Endothelial cell of umbilical vein (primary cell): ENCODE results near the gene ZC3H14. TPM values are rescaled to one million over a fixed set of nuclear protein-coding genes. Genes with fewer than 3 reads are reported as not detected.

Source experiments
- BruUV-seq: library from RNA; stranded (reverse); fragments of 400-500 nt; replicated peaks from 2 replicates; lab custom pipeline; 2021; lab: Mats Ljungman, UMichigan
- CTCF ChIA-PET: fragments of 300-600, 350-600 bp; sonication (Branson Sonifier 250); formaldehyde crosslinking; loops from one replicate; lab custom pipeline; 2021; ENCODE audit warnings: antibody characterized with exemption, inconsistent platforms; lab: Charles Lee
- POLR2A ChIA-PET: fragments of 300-600, 350-600 bp; sonication (Branson Sonifier 250); formaldehyde crosslinking; loops from one replicate; lab custom pipeline; 2021; ENCODE audit warnings: antibody characterized with exemption, inconsistent platforms; lab: Charles Lee
- DNase-seq: peaks from one replicate; pipeline ENCODE4 v3.0.0-alpha.2; 2011; ENCODE audit warnings: low read depth, low spot score
- FAIRE-seq: peaks from 2 replicates; lab custom pipeline; 2011; peaks lifted over from hg19 to GRCh38; lab: Jason Lieb, UNC
- H2AFZ ChIP-seq: 2 replicates; pipeline ENCODE4 v1.6.0; 2012; ENCODE audit warnings: low read depth, low read length, control low read depth, inconsistent platforms
- H3K27ac ChIP-seq: 2 replicates; pipeline ENCODE4 v1.5.1; 2011; ENCODE audit warnings: low read depth, mild to moderate bottlenecking, control low read depth, low read length, moderate library complexity; ENCODE audit not compliant: insufficient read depth
- H3K27me3 ChIP-seq, 2 experiments: 2 replicates each; pipeline versions ENCODE4 v1.6.0 to v1.6.1; 2011; ENCODE audit warnings: low read length in 2 of 2, mixed read lengths in 1 of 2; ENCODE audit not compliant: control insufficient read depth in 2 of 2, insufficient read depth in 2 of 2
- H3K36me3 ChIP-seq, 2 experiments: 2 replicates in 1 of 2; 3 replicates in 1 of 2; pipeline ENCODE4 v1.5.1; 2011; ENCODE audit warnings: low read length in 2 of 2, mild to moderate bottlenecking in 1 of 2, moderate library complexity in 1 of 2; ENCODE audit not compliant: control insufficient read depth in 2 of 2, insufficient read depth in 2 of 2; ENCODE audit errors: extremely low read depth in 1 of 2
- H3K4me1 ChIP-seq: 3 replicates; pipeline ENCODE4 v1.5.1; 2011; ENCODE audit warnings: mild to moderate bottlenecking, low read length; ENCODE audit not compliant: control insufficient read depth, insufficient read depth; ENCODE audit errors: extremely low read depth
- H3K4me2 ChIP-seq: 2 replicates; pipeline ENCODE4 v1.6.1; 2011; ENCODE audit warnings: low read length, control low read depth, mixed read lengths; ENCODE audit not compliant: insufficient read depth
- H3K4me3 ChIP-seq, 3 experiments: fragments of 200-600 bp in 1 of 3; sonication (generic), shearing (Covaris generic) in 1 of 3; replicated peaks in 1 of 3; 2 replicates each; pipeline ENCODE4 v1.5.1; 2011 to 2016; ENCODE audit warnings: control low read depth in 3 of 3, low read length in 3 of 3, mild to moderate bottlenecking in 2 of 3, inconsistent platforms in 1 of 3, low read depth in 1 of 3, moderate library complexity in 1 of 3; ENCODE audit not compliant: insufficient read depth in 1 of 3
- H3K79me2 ChIP-seq: 2 replicates; pipeline ENCODE4 v1.6.0; 2012; ENCODE audit warnings: low read length, inconsistent platforms; ENCODE audit not compliant: control insufficient read depth, insufficient read depth
- H3K9ac ChIP-seq: replicated peaks from 2 replicates; pipeline ENCODE3; 2011; ENCODE audit warnings: low read length, control low read depth; ENCODE audit not compliant: insufficient read depth; ENCODE audit errors: extremely low read depth
- H3K9me1 ChIP-seq: replicated peaks from 3 replicates; pipeline ENCODE4 v1.6.0; 2011; ENCODE audit warnings: mild to moderate bottlenecking, low read length; ENCODE audit not compliant: control insufficient read depth, insufficient read depth; ENCODE audit errors: extremely low read depth
- H3K9me3 ChIP-seq: replicated peaks from 2 replicates; pipeline ENCODE4 v1.5.1; 2012; ENCODE audit warnings: low read length, inconsistent platforms; ENCODE audit not compliant: control insufficient read depth, insufficient read depth
- H4K20me1 ChIP-seq: replicated peaks from 2 replicates; pipeline ENCODE3; 2011; ENCODE audit warnings: mild to moderate bottlenecking, low read length; ENCODE audit not compliant: control insufficient read depth, insufficient read depth; ENCODE audit errors: extremely low read depth
- CTCF ChIP-seq, 2 donors: IDR thresholded peaks; 1 replicate in 1 of 2; 2 replicates in 1 of 2; pipeline ENCODE4 v1.5.1; 2011; ENCODE audit warnings: low read length in 2 of 2, mild to moderate bottlenecking in 2 of 2, moderate library complexity in 2 of 2, control low read depth in 1 of 2, inconsistent platforms in 1 of 2, low read depth in 1 of 2; ENCODE audit not compliant: insufficient read depth in 1 of 2; ENCODE audit errors: extremely low read depth in 1 of 2
- EZH2 ChIP-seq: IDR thresholded peaks from 2 replicates; pipeline ENCODE4 v1.6.1; 2012; ENCODE audit warnings: borderline replicate concordance, low read depth, mild to moderate bottlenecking, moderate library complexity, low read length, inconsistent platforms; ENCODE audit not compliant: severe bottlenecking
- FOS ChIP-seq: IDR thresholded peaks from 2 replicates; pipeline ENCODE4 v1.6.1; 2011; ENCODE audit warnings: mild to moderate bottlenecking, low read length, moderate library complexity, borderline replicate concordance; ENCODE audit not compliant: insufficient read depth
- GATA2 ChIP-seq: IDR thresholded peaks from 2 replicates; pipeline ENCODE4 v1.7.0; 2011; ENCODE audit warnings: low read depth, mild to moderate bottlenecking, moderate library complexity, mixed read lengths, low read length; ENCODE audit not compliant: insufficient read length, insufficient read depth
- JUN ChIP-seq: IDR thresholded peaks from 2 replicates; pipeline ENCODE4 v1.6.1; 2011; ENCODE audit warnings: borderline replicate concordance, low read depth; ENCODE audit not compliant: insufficient read length, insufficient read depth
- MAX ChIP-seq: IDR thresholded peaks from 2 replicates; pipeline ENCODE4 v1.6.1; 2011; ENCODE audit not compliant: insufficient read depth, insufficient read length
- MYC ChIP-seq: IDR thresholded peaks from one replicate; pipeline ENCODE4 v1.6.1; 2011; ENCODE audit warnings: mild to moderate bottlenecking, low read depth, low read length
- POLR2A ChIP-seq: IDR thresholded peaks from 2 replicates; pipeline ENCODE4 v1.6.1; 2012; ENCODE audit warnings: low read depth, mild to moderate bottlenecking, control low read depth, low read length
- POLR2AphosphoS5 ChIP-seq: IDR thresholded peaks from 2 replicates; pipeline ENCODE4 v1.6.1; 2012; ENCODE audit warnings: low read depth, mild to moderate bottlenecking, control low read depth, low read length, moderate library complexity; ENCODE audit not compliant: insufficient read depth
- dilution Hi-C: fragments of 300-500 bp; cut with MboI; formaldehyde crosslinking; loops from one replicate; pipeline ENCODE4 v1.15.0; 2019; ENCODE audit warnings: low sequenced_read_pairs; ENCODE audit not compliant: extremely low pct_ligation_motif_present
- intact Hi-C: fragments of 100-400 bp; cut with micrococcal nuclease; formaldehyde crosslinking; loops from one replicate; pipeline ENCODE4 v1.10.0; 2022
- polyA plus RNA-seq, 4 experiments: library from polyadenylated mRNA; depleted of rRNA in 3 of 4; stranded (reverse) in 3 of 4; unstranded in 1 of 4; fragments of >200 nt; gene quantifications; 2 replicates each; pipeline versions ENCODE4 v1.2.1 to v1.2.3, GENCODE V29; 2011 to 2012; ENCODE audit warnings: missing spikeins in 1 of 4
- total RNA-seq: library from RNA; stranded (reverse); gene quantifications from 2 replicates; pipeline ENCODE4 v1.2.3, GENCODE V29; 2021

The ZC3H14 gene
- total and polyA plus RNA-seq, 2 donors (not counting 3 experiments of a cell fraction or from before 2014, with no cell fraction given), result 61.2 to 61.8 TPM

GRCh38 chr14:88541324-88541723 is 21.5 kb upstream of the ZC3H14 start:
- POLR2A ChIA-PET, result no interaction called here

GRCh38 chr14:88542857-88543795 is 19.7 kb upstream of the ZC3H14 start:
- CTCF ChIA-PET, result no interaction called here
- no peak for FAIRE-seq
- Histone ChIP-seq H3K9me1 (no peaks in the 10 kb centered on the region), H3K4me3 (no peak overlapping the region), H3K4me2 (no peak overlapping the region), H3K9ac (no peak overlapping the region), H3K4me1 (peaks cover 7% of the 10 kb centered on the region), H4K20me1 (peaks cover 7% of the 10 kb centered on the region), H3K27me3 (no peaks in the 10 kb centered on the region), H3K36me3 (peaks cover 0 to 6% of the 10 kb centered on the region in 2 experiments), H2AFZ (no peak overlapping the region), H3K79me2 (peaks cover 62% of the 10 kb centered on the region), H3K27ac (no peak overlapping the region), H3K9me3 (no peaks in the 10 kb centered on the region)
- TF ChIP-seq CTCF (IDR thresholded peaks at IDR 0.05; ENCODE audit: extremely low read depth in 1 of 2, insufficient read depth in 1 of 2, low read depth in 1 of 2, low read length in 2 of 2) (no peak), POLR2AphosphoS5 (no peak), POLR2A (no peak), JUN (no peak), GATA2 (no peak), EZH2 (no peak), FOS (no peak), MYC (no peak), MAX (no peak)
- DNase-seq, result no peak
- POLR2A ChIA-PET, result no interaction called here
- intact Hi-C loops, result no loop called here
- no TSS peak for BruUV-seq
- dilution Hi-C loops, result no loop called here

More at GRCh38 chr14:88541324-88541723, 21.5 kb upstream of the ZC3H14 start:
- DNase-seq (no peak), FAIRE-seq (no peak)
- peak; percentile 53 for TF ChIP-seq FOS
- TF ChIP-seq MAX, result no peak
- TF ChIP-seq JUN, result no peak
- Histone ChIP-seq H3K79me2 (peaks cover 55% of the 10 kb centered on the region), H2AFZ (no peak overlapping the region), H3K4me2 (no peak overlapping the region), H4K20me1 (peaks cover 7% of the 10 kb centered on the region), H3K27ac (no peak overlapping the region), H3K9ac (no peak overlapping the region), H3K9me3 (no peaks in the 10 kb centered on the region), H3K27me3 (no peaks in the 10 kb centered on the region), H3K4me1 (peaks cover 7% of the 10 kb centered on the region), H3K36me3 (peaks cover 0 to 2% of the 10 kb centered on the region in 2 experiments), H3K9me1 (no peaks in the 10 kb centered on the region), H3K4me3 (no peak overlapping the region)
- intact Hi-C loops (no loop called here), dilution Hi-C loops (no loop called here)
- BruUV-seq, result no TSS peak
- CTCF ChIA-PET, result no interaction called here
